HL-60 (cell line): ENCODE results near the gene DHX35.

ENCODE experiments used
- DNase-seq, 2 experiments: peaks; one replicate each; pipeline ENCODE4 v3.0.0-alpha.2; 2010 to 2020; ENCODE audit warnings: low read depth in 1 of 2, low spot score in 1 of 2
- H3K27ac ChIP-seq: fragments of 250-450 bp; sonication (Bioruptor Pico); replicated peaks from 2 replicates; pipeline ENCODE4 v1.5.1; 2020; ENCODE audit warnings: mild to moderate bottlenecking, moderate library complexity
- H3K27me3 ChIP-seq: fragments of 250-450 bp; sonication (Bioruptor Pico); 2 replicates; pipeline ENCODE4 v1.5.1; 2021; ENCODE audit warnings: mild to moderate bottlenecking, moderate library complexity; ENCODE audit not compliant: insufficient read depth, poor library complexity, severe bottlenecking
- H3K4me3 ChIP-seq: replicated peaks from 2 replicates; pipeline ENCODE4 v1.5.1; 2011; ENCODE audit warnings: mild to moderate bottlenecking, control low read depth, low read length; ENCODE audit not compliant: insufficient read depth
- GABPA ChIP-seq: IDR thresholded peaks from 2 replicates; pipeline ENCODE4 v1.6.1; 2012; ENCODE audit warnings: low read depth
- POLR2AphosphoS5 ChIP-seq: IDR thresholded peaks from 2 replicates; pipeline ENCODE4 v1.6.1; 2012; ENCODE audit warnings: low read depth
- SPI1 ChIP-seq: IDR thresholded peaks from 2 replicates; pipeline ENCODE4 v1.6.1; 2012; ENCODE audit warnings: low read depth, mild to moderate bottlenecking, borderline replicate concordance
- TF ChIP-seq, protein P1 (sequence below): IDR thresholded peaks from 2 replicates; pipeline ENCODE4 v1.6.1; 2012; ENCODE audit warnings: low read depth; ENCODE audit not compliant: insufficient replicate concordance
- TF ChIP-seq, protein P2 (sequence below): IDR thresholded peaks from one replicate; pipeline ENCODE4 v1.5.1; 2011; ENCODE audit warnings: low read length, control low read depth, inconsistent platforms; ENCODE audit not compliant: insufficient read depth

The DHX35 gene

DNA sequence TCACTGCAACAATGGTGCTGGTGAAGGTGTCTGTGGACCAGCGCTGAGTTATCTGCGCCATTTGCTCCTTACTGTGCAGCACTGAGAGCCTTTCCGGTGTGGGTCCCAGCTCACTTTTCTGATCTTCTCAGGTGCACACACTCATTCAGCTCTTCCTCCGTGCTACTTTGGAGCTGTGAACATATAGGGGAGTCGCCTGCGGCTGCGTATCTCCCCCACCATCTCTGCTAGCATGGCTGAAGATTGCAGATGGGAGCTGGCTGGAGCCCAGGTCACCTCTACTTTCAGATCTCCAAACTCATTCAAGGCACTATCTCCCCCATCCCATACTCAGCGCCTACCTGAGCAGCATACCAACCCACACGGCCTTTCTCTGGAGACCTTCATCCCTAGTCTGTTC, 96.9 kb downstream of the DHX35 start:
- H3K4me3 ChIP-seq = no peak overlapping the region
- no peaks in the 10 kb centered on the region for H3K27me3 ChIP-seq
- DNase-seq = no peak

GRCh38 chr20:39066471-39067242, 104.5 kb downstream of the DHX35 start:
- no peak overlapping the region for H3K4me3 ChIP-seq
- no peaks in the 10 kb centered on the region for H3K27me3 ChIP-seq
- DNase-seq = no peak
- no peak overlapping the region for H3K27ac ChIP-seq
- TF ChIP-seq GABPA = no peak
- TF ChIP-seq, protein P1, sequence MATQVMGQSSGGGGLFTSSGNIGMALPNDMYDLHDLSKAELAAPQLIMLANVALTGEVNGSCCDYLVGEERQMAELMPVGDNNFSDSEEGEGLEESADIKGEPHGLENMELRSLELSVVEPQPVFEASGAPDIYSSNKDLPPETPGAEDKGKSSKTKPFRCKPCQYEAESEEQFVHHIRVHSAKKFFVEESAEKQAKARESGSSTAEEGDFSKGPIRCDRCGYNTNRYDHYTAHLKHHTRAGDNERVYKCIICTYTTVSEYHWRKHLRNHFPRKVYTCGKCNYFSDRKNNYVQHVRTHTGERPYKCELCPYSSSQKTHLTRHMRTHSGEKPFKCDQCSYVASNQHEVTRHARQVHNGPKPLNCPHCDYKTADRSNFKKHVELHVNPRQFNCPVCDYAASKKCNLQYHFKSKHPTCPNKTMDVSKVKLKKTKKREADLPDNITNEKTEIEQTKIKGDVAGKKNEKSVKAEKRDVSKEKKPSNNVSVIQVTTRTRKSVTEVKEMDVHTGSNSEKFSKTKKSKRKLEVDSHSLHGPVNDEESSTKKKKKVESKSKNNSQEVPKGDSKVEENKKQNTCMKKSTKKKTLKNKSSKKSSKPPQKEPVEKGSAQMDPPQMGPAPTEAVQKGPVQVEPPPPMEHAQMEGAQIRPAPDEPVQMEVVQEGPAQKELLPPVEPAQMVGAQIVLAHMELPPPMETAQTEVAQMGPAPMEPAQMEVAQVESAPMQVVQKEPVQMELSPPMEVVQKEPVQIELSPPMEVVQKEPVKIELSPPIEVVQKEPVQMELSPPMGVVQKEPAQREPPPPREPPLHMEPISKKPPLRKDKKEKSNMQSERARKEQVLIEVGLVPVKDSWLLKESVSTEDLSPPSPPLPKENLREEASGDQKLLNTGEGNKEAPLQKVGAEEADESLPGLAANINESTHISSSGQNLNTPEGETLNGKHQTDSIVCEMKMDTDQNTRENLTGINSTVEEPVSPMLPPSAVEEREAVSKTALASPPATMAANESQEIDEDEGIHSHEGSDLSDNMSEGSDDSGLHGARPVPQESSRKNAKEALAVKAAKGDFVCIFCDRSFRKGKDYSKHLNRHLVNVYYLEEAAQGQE = no peak
- TF ChIP-seq SPI1 = no peak
- no peak for TF ChIP-seq POLR2AphosphoS5
- TF ChIP-seq, protein P2, sequence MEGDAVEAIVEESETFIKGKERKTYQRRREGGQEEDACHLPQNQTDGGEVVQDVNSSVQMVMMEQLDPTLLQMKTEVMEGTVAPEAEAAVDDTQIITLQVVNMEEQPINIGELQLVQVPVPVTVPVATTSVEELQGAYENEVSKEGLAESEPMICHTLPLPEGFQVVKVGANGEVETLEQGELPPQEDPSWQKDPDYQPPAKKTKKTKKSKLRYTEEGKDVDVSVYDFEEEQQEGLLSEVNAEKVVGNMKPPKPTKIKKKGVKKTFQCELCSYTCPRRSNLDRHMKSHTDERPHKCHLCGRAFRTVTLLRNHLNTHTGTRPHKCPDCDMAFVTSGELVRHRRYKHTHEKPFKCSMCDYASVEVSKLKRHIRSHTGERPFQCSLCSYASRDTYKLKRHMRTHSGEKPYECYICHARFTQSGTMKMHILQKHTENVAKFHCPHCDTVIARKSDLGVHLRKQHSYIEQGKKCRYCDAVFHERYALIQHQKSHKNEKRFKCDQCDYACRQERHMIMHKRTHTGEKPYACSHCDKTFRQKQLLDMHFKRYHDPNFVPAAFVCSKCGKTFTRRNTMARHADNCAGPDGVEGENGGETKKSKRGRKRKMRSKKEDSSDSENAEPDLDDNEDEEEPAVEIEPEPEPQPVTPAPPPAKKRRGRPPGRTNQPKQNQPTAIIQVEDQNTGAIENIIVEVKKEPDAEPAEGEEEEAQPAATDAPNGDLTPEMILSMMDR = no peak

More for the DNA sequence above, 96.9 kb downstream of the DHX35 start:
- TF ChIP-seq SPI1 = no peak
- TF ChIP-seq, protein P1 = no peak
- TF ChIP-seq POLR2AphosphoS5 = no peak
- TF ChIP-seq, protein P2 = no peak
- TF ChIP-seq GABPA = no peak
- no peak overlapping the region for H3K27ac ChIP-seq

GRCh38 chr20:39067526-39068216, 105.5 kb downstream of the DHX35 start:
- Histone ChIP-seq H3K27ac (no peak overlapping the region), H3K27me3 (no peaks in the 10 kb centered on the region), H3K4me3 (no peak overlapping the region)
- TF ChIP-seq, protein P2 = no peak
- TF ChIP-seq POLR2AphosphoS5 (no peak), GABPA (no peak), SPI1 (no peak)
- TF ChIP-seq, protein P1 = no peak
- DNase-seq = no peak
